Neuronal stem cell (in vitro differentiated cells): Measurements from ENCODE around the gene SLC41A3.

Source experiments
- DNase-seq: peaks from one replicate; pipeline ENCODE4 v3.0.0-alpha.2; 2013; ENCODE audit warnings: low spot score
- H2AFZ ChIP-seq: one replicate; pipeline ENCODE4 v1.6.1; 2013; ENCODE audit warnings: mild to moderate bottlenecking, low read length, inconsistent platforms
- H2AK5ac ChIP-seq: 2 replicates; pipeline ENCODE4 v1.6.1; 2013; ENCODE audit warnings: low read depth, mild to moderate bottlenecking, inconsistent platforms, low read length, moderate library complexity, mixed read lengths
- H2BK120ac ChIP-seq: 2 replicates; pipeline ENCODE4 v1.6.1; 2013; ENCODE audit warnings: low read depth, mild to moderate bottlenecking, inconsistent platforms, low read length, moderate library complexity, mixed read lengths
- H2BK12ac ChIP-seq: one replicate; pipeline ENCODE4 v1.6.1; 2013; ENCODE audit warnings: low read length, inconsistent platforms
- H2BK15ac ChIP-seq: 2 replicates; pipeline ENCODE4 v1.6.1; 2013; ENCODE audit warnings: mild to moderate bottlenecking, low read length, inconsistent platforms, mixed read lengths
- H2BK5ac ChIP-seq: one replicate; pipeline ENCODE4 v1.6.1; 2013; ENCODE audit warnings: inconsistent platforms, mild to moderate bottlenecking, low read length, moderate library complexity
- H3K14ac ChIP-seq: one replicate; pipeline ENCODE4 v1.6.1; 2013; ENCODE audit warnings: low read length, inconsistent platforms
- H3K18ac ChIP-seq: 2 replicates; pipeline ENCODE4 v1.6.1; 2013; ENCODE audit warnings: low read length, inconsistent platforms
- H3K23ac ChIP-seq: 2 replicates; pipeline ENCODE4 v1.6.1; 2013; ENCODE audit warnings: low read depth, mild to moderate bottlenecking, mixed read lengths, low read length, inconsistent platforms; ENCODE audit not compliant: poor library complexity
- H3K27ac ChIP-seq: replicated peaks from 3 replicates; pipeline ENCODE4 v1.5.1; 2013; ENCODE audit warnings: low read length, inconsistent platforms
- H3K27me3 ChIP-seq, 3 experiments: 2 replicates each; pipeline ENCODE4 v1.6.1; 2013; ENCODE audit warnings: low read length in 3 of 3, mild to moderate bottlenecking in 2 of 3, inconsistent platforms in 1 of 3, low read depth in 1 of 3, mixed read lengths in 1 of 3, moderate library complexity in 1 of 3; ENCODE audit not compliant: control insufficient read depth in 3 of 3, insufficient read depth in 3 of 3
- H3K36me3 ChIP-seq, 2 donors: replicated peaks in 1 of 2; 2 replicates each; pipeline ENCODE4 v1.6.1; 2013; ENCODE audit warnings: low read length in 2 of 2; ENCODE audit not compliant: control insufficient read depth in 2 of 2, insufficient read depth in 2 of 2
- H3K4ac ChIP-seq: 2 replicates; pipeline ENCODE4 v1.6.1; 2013; ENCODE audit warnings: inconsistent platforms, mild to moderate bottlenecking, low read length, moderate library complexity
- H3K4me1 ChIP-seq, 2 donors: 1 replicate in 1 of 2; 2 replicates in 1 of 2; pipeline ENCODE4 v1.6.1; 2013; ENCODE audit warnings: low read length in 2 of 2, low read depth in 1 of 2; ENCODE audit not compliant: control insufficient read depth in 2 of 2, insufficient read depth in 1 of 2
- H3K4me2 ChIP-seq: one replicate; pipeline ENCODE4 v1.6.1; 2013; ENCODE audit warnings: mild to moderate bottlenecking, low read length, inconsistent platforms; ENCODE audit not compliant: insufficient read depth, poor library complexity, severe bottlenecking
- H3K4me3 ChIP-seq, 2 donors: 2 replicates each; pipeline ENCODE4 v1.5.1; 2013; ENCODE audit warnings: low read length in 2 of 2, mild to moderate bottlenecking in 2 of 2, inconsistent platforms in 1 of 2, moderate library complexity in 1 of 2
- H3K79me1 ChIP-seq: one replicate; pipeline ENCODE4 v1.6.1; 2013; ENCODE audit warnings: low read depth, mild to moderate bottlenecking, inconsistent platforms, low read length, moderate library complexity
- H3K9ac ChIP-seq: one replicate; pipeline ENCODE4 v1.6.1; 2013; ENCODE audit warnings: mild to moderate bottlenecking, low read depth, low read length, inconsistent platforms; ENCODE audit not compliant: poor library complexity
- H3K9me3 ChIP-seq, 2 donors: replicated peaks in 1 of 2; 2 replicates each; pipeline versions ENCODE3 to v1.6.1; 2013; ENCODE audit warnings: low read length in 2 of 2, mild to moderate bottlenecking in 2 of 2, inconsistent platforms in 1 of 2, low read depth in 1 of 2, mixed read lengths in 1 of 2, moderate library complexity in 1 of 2; ENCODE audit not compliant: control insufficient read depth in 2 of 2, insufficient read depth in 1 of 2
- H4K8ac ChIP-seq: one replicate; pipeline ENCODE4 v1.6.1; 2013; ENCODE audit warnings: low read depth, mild to moderate bottlenecking, inconsistent platforms, low read length, moderate library complexity
- H4K91ac ChIP-seq: one replicate; pipeline ENCODE4 v1.6.1; 2013; ENCODE audit warnings: low read length, low read depth, mild to moderate bottlenecking, inconsistent platforms; ENCODE audit not compliant: poor library complexity
- WGBS, 2 donors: extraction: QIAGEN DNeasy Blood & Tissue Kit; methylation state at CpG; one replicate each; pipeline ENCODE4 v1.1.7; 2013; ENCODE audit warnings: missing lambda C conversion rate in 2 of 2, mixed read lengths in 1 of 2; ENCODE audit not compliant: insufficient read length in 2 of 2, insufficient replicate concordance in 1 of 2; ENCODE audit errors: extremely low coverage in 2 of 2; 5-methylcytosine and 5-hydroxymethylcytosine counted together

The SLC41A3 gene

DNA sequence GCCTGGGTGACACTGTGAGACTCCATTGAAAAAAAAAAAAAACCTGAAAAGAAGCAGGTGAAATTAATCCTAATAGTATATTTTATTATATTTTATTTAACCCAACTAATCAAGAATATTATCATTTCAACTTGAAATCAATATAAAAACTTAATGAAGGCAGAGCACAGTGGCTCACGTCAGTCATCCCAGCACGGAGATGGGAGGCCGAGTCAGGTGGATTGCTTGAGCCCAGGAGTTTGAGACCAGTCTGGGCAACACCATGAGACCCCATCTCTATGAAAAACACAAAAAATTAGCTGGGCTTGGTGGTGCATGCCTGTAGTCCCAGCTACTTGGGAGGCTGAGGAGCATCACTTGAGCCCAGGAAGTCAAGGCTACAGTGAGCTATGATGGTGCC is 33.3 kb upstream of the SLC41A3 start:
- Histone ChIP-seq H3K18ac (no peak overlapping the region), H3K27me3 (peaks cover 0 to 16% (median 0%) of the 10 kb centered on the region in 3 experiments), H2BK120ac (no peak overlapping the region)

DNA sequence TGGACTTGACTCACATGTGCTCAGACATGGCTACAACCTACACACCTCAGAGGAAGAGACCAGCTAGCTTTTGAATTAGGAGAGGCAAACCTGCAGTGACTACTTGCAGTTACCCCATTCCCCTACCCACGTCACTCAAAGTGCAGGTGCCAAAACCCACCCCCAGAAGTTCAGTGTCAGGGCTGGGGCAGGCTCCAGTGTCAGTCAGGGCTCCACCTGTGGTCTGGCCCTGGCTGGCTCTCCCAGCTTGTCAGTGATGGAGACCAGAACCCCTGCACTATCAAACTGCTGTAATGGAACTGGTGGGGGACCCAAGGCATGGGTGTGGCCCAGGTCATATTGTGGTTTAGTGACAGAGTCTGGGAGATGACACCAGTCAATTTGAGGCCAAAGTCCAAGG is 32.6 kb upstream of the SLC41A3 start:
- H2BK15ac ChIP-seq: no peak overlapping the region
- H2BK120ac ChIP-seq: no peak overlapping the region
- H3K9ac ChIP-seq: no peak overlapping the region
- no peak overlapping the region for H3K4ac ChIP-seq
- no peak overlapping the region for H3K27ac ChIP-seq
- WGBS, 2 donors: no CpG with 5 or more reads among the region's 1 CpG
- no peak overlapping the region for H4K91ac ChIP-seq
- no peak overlapping the region for H2AFZ ChIP-seq
- H2BK12ac ChIP-seq: no peak overlapping the region
- H3K18ac ChIP-seq: no peak overlapping the region
- no peak for DNase-seq
- H3K27me3 ChIP-seq: peaks cover 0 to 13% (median 0%) of the 10 kb centered on the region in 3 experiments
- H2BK5ac ChIP-seq: no peak overlapping the region
- no peaks in the 10 kb centered on the region for H3K36me3 ChIP-seq
- H3K9me3 ChIP-seq: no peaks in the 10 kb centered on the region
- H3K4me3 ChIP-seq: no peak overlapping the region
- H3K79me1 ChIP-seq: no peaks in the 10 kb centered on the region
- no peak overlapping the region for H3K4me2 ChIP-seq
- H3K14ac ChIP-seq: no peak overlapping the region
- no peak overlapping the region for H3K23ac ChIP-seq
- no peak overlapping the region for H4K8ac ChIP-seq
- H2AK5ac ChIP-seq: no peak overlapping the region
- peaks cover 0 to 6% of the 10 kb centered on the region in 2 donors for H3K4me1 ChIP-seq

More for the DNA sequence above, 33.3 kb upstream of the SLC41A3 start:
- no peak overlapping the region for H3K23ac ChIP-seq
- no peak overlapping the region for H3K4ac ChIP-seq
- peaks cover 0 to 6% of the 10 kb centered on the region in 2 donors for H3K4me1 ChIP-seq
- no CpG with 5 or more reads among the region's 3 CpGs for WGBS, 2 donors
- no peak overlapping the region for H4K8ac ChIP-seq
- H3K4me3 ChIP-seq: no peak overlapping the region
- no peak overlapping the region for H3K14ac ChIP-seq
- no peaks in the 10 kb centered on the region for H3K9me3 ChIP-seq
- no peak overlapping the region for H2BK12ac ChIP-seq
- no peak overlapping the region for H4K91ac ChIP-seq
- H3K9ac ChIP-seq: no peak overlapping the region
- H2AFZ ChIP-seq: no peak overlapping the region
- DNase-seq: no peak
- H3K79me1 ChIP-seq: no peaks in the 10 kb centered on the region
- H2BK15ac ChIP-seq: no peak overlapping the region
- H2BK5ac ChIP-seq: no peak overlapping the region
- H3K4me2 ChIP-seq: no peak overlapping the region
- H2AK5ac ChIP-seq: no peak overlapping the region
- no peak overlapping the region for H3K27ac ChIP-seq
- no peaks in the 10 kb centered on the region for H3K36me3 ChIP-seq

DNA sequence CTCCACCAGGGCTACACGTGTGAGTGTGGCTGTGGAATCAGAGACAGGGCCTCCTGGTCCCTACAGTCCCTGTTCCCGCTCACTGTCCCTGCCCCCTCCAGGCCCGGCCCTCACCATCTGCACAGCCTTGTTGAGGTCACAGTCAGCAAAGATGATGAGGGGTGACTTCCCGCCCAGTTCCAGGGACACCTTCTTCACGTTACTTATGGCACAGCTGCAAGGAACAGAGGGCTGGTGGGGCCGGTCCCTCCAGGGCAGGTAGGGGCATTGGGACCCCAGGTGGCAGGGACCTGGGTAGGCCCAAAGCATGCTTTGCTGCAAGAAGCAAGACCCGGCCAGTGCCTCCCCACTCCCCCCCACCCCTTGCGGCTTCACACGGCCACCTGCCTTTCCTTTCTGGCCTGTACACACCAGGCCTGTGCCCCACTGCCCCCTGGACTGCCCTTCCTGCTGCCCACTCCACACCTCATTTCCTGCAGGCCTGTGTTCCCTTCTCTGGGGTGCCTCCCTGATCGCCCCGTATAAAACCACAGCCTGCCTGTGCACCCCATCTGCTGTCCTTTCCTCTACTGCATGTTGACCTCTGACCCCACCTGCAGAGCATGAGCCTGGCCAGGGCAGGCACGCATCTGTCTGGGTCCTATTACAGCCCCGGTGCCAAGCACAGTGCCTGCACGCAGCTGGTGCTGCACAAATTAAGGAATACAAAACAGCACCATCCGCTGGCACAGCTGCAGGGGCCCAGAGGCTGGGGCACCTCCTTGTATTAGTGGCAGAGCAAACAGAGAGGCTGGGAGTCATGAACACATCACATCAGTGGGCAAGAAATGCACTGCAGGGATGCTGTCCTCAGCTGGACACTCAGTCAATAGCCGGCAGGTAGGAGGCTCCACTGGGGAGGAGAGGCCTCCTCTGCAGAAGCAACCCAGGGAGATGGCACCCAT is 30.8 kb upstream of the SLC41A3 start:
- Histone ChIP-seq H3K4me3 (peak overlapping the region in 1 of 2 donors; percentile 37), H3K23ac (peak overlapping the region; percentile 5), H2AFZ (no peak overlapping the region), H3K79me1 (no peaks in the 10 kb centered on the region), H3K9ac (no peak overlapping the region), H4K8ac (no peak overlapping the region), H3K4ac (no peak overlapping the region), H4K91ac (no peak overlapping the region), H2BK120ac (no peak overlapping the region), H2BK12ac (no peak overlapping the region), H3K18ac (peak overlapping the region; percentile 65), H2BK15ac (no peak overlapping the region), H3K27me3 (peaks cover 0 to 22% (median 0%) of the 10 kb centered on the region in 3 experiments), H3K9me3 (no peaks in the 10 kb centered on the region), H2BK5ac (no peak overlapping the region), H3K4me2 (no peak overlapping the region), H2AK5ac (no peak overlapping the region), H3K14ac (peak overlapping the region; percentile 73), H3K36me3 (no peaks in the 10 kb centered on the region), H3K27ac (no peak overlapping the region), H3K4me1 (peaks cover 0 to 11% of the 10 kb centered on the region in 2 donors)
- no CpG with 5 or more reads among the region's 16 CpGs for WGBS, 2 donors
- DNase-seq: no peak

DNA sequence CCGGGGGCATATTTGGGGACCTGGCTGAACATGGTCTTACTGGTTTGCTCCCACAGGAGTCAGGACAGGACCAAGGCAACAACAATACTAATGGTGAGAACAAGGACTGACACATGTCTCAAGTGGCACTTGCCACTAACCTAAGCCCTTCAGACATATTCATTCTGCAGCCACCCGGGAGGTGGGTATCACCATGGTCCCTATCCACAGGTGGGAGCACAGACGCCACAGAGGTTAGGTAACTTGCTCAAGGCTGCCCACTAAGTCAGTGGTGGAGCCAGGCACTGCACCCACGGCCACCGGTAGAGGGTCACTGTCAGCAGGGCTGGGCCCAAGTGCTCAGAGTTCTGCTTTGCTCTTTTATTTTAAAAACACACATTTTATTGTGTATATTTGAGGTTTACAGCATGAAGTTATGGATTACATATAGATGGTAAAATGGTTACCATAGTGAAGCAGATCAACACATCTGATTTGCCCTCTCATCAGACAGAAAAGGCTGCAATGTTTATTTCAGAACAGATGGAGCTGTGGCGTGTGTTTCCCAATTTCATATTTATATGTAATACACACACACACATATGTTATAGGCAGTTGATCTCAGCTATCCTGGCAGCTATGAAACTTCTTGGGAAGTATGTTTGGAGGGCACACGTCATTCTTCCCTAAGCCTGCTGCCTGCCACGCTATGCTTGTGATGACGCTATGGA is 30.0 kb upstream of the SLC41A3 start:
- Histone ChIP-seq H4K91ac (no peak overlapping the region), H3K27me3 (peaks cover 0 to 24% (median 0%) of the 10 kb centered on the region in 3 experiments), H2BK120ac (no peak overlapping the region), H2AFZ (no peak overlapping the region), H3K36me3 (no peaks in the 10 kb centered on the region), H2BK15ac (no peak overlapping the region), H3K23ac (peak overlapping the region; percentile 5), H3K27ac (no peak overlapping the region), H3K14ac (no peak overlapping the region), H3K18ac (peak overlapping the region; percentile 72), H3K4me1 (peaks cover 3 to 11% of the 10 kb centered on the region in 2 donors), H3K4me3 (no peak overlapping the region), H2BK5ac (peak overlapping the region; percentile 62), H3K9ac (no peak overlapping the region), H4K8ac (no peak overlapping the region), H3K9me3 (no peaks in the 10 kb centered on the region), H3K79me1 (no peaks in the 10 kb centered on the region), H3K4me2 (no peak overlapping the region), H3K4ac (peak overlapping the region; percentile 26), H2AK5ac (peak overlapping the region; percentile 50), H2BK12ac (no peak overlapping the region)
- no CpG with 5 or more reads among the region's 9 CpGs for WGBS, 2 donors
- no peak for DNase-seq
